K562 (cell line): ENCODE data around the gene UFSP1. TPM values are rescaled to one million over a fixed set of nuclear protein-coding genes. Genes with fewer than 3 reads are reported as not detected.

Experiments used
- CREB1 ChIP-seq, 2 experiments: sonication (generic) in 1 of 2; formaldehyde crosslinking in 1 of 2; IDR thresholded peaks; 2 replicates each; pipeline versions ENCODE4 v1.6.1 to v1.8.0; 2012 to 2022; ENCODE audit warnings: inconsistent platforms in 1 of 2, mild to moderate bottlenecking in 1 of 2, missing genetic modification reagents in 1 of 2, moderate library complexity in 1 of 2
- CSDE1 ChIP-seq, 2 experiments: fragments of 450-650 bp; IDR thresholded peaks; 2 replicates each; pipeline ENCODE4 v1.6.1; 2016; ENCODE audit warnings: mild to moderate bottlenecking in 1 of 2
- EZH2 ChIP-seq: IDR thresholded peaks from 2 replicates; pipeline ENCODE4 v1.6.1; 2012; ENCODE audit warnings: low read depth, mild to moderate bottlenecking, inconsistent platforms, low read length, borderline replicate concordance
- HNRNPK ChIP-seq: fragments of 200-400 bp; formaldehyde crosslinking; IDR thresholded peaks from one replicate; pipeline ENCODE4 v1.6.1; 2018; ENCODE audit warnings: mild to moderate bottlenecking, low read depth, low read length; ENCODE audit not compliant: poor library complexity, severe bottlenecking
- MBD2 ChIP-seq: sonication (generic); IDR thresholded peaks from 2 replicates; pipeline ENCODE4 v1.6.1; 2016; ENCODE audit warnings: low read depth, borderline replicate concordance
- PHF21A ChIP-seq: fragments of 450-650 bp; IDR thresholded peaks from 2 replicates; pipeline ENCODE4 v1.6.1; 2017; ENCODE audit warnings: low read depth, borderline replicate concordance
- TAL1 ChIP-seq: fragments of 450-650 bp; IDR thresholded peaks from 2 replicates; pipeline ENCODE4 v1.6.1; 2016; ENCODE audit warnings: mild to moderate bottlenecking
- ZBTB8A ChIP-seq: fragments of 450-650 bp; IDR thresholded peaks from 2 replicates; pipeline ENCODE4 v1.6.1; 2018; ENCODE audit warnings: mild to moderate bottlenecking, moderate library complexity; ENCODE audit not compliant: partially characterized antibody
- ZFP1 ChIP-seq: fragments of 450-650 bp; formaldehyde crosslinking; IDR thresholded peaks from 2 replicates; pipeline ENCODE4 v1.4.0; 2020; ENCODE audit warnings: mild to moderate bottlenecking, mixed read lengths
- ZNF124 ChIP-seq: sonication (generic); formaldehyde crosslinking; IDR thresholded peaks from 2 replicates; pipeline ENCODE4 v1.8.1; 2022; ENCODE audit warnings: missing genetic modification reagents
- ZNF431 ChIP-seq: sonication (generic); formaldehyde crosslinking; IDR thresholded peaks from 2 replicates; pipeline ENCODE4 v1.8.0; 2022; ENCODE audit warnings: mild to moderate bottlenecking, missing genetic modification reagents
- ZNF436 ChIP-seq: fragments of 250-450, 450-650 bp; sonication (Bioruptor Pico); formaldehyde crosslinking; IDR thresholded peaks from 2 replicates; pipeline ENCODE4 v1.7.0; 2020; ENCODE audit warnings: mild to moderate bottlenecking
- polyA plus RNA-seq, 8 experiments: library from polyadenylated mRNA; depleted of rRNA in 4 of 8; stranded (reverse) in 5 of 8; unstranded in 3 of 8; fragments of >200 nt; fragmentation: Nextera tagmentation in 2 of 8; fragmentation: Illumina TruSeq in 1 of 8; extraction: Ambion mirVana in 2 of 8; extraction: Trizol in 1 of 8; gene quantifications; 2 replicates each; pipeline versions ENCODE4 v1.2.1 to v1.2.3, GENCODE V29; 2011 to 2014; ENCODE audit warnings: inconsistent platforms in 1 of 8, missing spikeins in 1 of 8
- total RNA-seq, 7 experiments: library from RNA; depleted of rRNA in 6 of 7; stranded (reverse); fragments of >200 nt in 6 of 7; fragmentation: Illumina TruSeq in 2 of 7; extraction: Trizol in 2 of 7; gene quantifications; 2 replicates each; pipeline versions ENCODE4 v1.2.1 to v1.2.3, GENCODE V29; 2011 to 2021; ENCODE audit warnings: low replicate concordance in 1 of 7
- TF ChIP-seq, protein P1 (sequence below): sonication (generic); formaldehyde crosslinking; IDR thresholded peaks from 2 replicates; pipeline ENCODE4 v1.8.0; 2023; ENCODE audit warnings: mild to moderate bottlenecking, missing genetic modification reagents
- TF ChIP-seq, protein P2 (sequence below), 2 experiments: fragments of 450-650 bp; IDR thresholded peaks; 2 replicates each; pipeline ENCODE4 v1.6.1; 2016
- TF ChIP-seq, protein P3 (sequence below): fragments of 450-650 bp; formaldehyde crosslinking; IDR thresholded peaks from 2 replicates; pipeline ENCODE4 v1.4.0; 2022; ENCODE audit warnings: mild to moderate bottlenecking, moderate library complexity

The UFSP1 gene
- total and polyA plus RNA-seq, 9 of the 15 experiments (the other 6 are each of a cell fraction or from before 2014, with no cell fraction given): 0.50 to 18.8 (median 2.1) TPM

DNA sequence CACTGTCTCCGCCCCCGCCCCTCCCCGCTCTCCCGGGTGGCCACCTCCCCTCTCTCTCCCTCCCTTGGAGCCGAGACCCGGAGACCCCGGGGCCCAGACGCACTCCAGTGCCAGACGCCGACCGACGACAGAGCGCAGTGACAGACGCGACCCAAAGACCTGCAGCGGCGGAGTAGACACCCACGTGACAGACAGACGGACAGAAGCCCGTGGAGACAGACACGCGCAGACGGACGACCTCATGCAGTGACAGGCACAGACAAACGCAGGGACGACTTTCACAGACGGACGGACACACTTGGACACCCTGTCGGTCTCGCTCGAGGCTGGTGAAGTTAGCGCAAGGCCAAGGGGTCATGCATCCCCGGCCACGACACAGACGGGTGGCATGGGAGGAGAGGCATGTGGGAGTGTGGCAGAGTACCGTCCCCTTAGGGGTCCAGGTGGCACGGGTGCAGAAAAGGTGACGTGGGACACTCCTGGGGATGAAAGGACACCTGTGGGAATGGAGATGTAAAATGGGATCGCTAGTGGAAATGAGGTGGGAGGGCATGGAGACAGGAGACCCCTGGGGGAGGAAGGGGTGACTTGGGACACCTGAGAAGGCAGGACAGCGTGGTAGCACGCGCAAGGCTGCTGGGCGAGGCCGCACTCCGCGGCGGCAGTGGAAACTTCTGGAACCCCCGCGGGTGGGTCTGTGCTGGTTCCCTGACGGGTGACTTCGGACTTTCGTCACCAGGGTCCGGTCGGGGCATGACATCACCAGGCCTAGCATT, 6.6 kb upstream of the UFSP1 start (continued):
- TF ChIP-seq, protein P1, sequence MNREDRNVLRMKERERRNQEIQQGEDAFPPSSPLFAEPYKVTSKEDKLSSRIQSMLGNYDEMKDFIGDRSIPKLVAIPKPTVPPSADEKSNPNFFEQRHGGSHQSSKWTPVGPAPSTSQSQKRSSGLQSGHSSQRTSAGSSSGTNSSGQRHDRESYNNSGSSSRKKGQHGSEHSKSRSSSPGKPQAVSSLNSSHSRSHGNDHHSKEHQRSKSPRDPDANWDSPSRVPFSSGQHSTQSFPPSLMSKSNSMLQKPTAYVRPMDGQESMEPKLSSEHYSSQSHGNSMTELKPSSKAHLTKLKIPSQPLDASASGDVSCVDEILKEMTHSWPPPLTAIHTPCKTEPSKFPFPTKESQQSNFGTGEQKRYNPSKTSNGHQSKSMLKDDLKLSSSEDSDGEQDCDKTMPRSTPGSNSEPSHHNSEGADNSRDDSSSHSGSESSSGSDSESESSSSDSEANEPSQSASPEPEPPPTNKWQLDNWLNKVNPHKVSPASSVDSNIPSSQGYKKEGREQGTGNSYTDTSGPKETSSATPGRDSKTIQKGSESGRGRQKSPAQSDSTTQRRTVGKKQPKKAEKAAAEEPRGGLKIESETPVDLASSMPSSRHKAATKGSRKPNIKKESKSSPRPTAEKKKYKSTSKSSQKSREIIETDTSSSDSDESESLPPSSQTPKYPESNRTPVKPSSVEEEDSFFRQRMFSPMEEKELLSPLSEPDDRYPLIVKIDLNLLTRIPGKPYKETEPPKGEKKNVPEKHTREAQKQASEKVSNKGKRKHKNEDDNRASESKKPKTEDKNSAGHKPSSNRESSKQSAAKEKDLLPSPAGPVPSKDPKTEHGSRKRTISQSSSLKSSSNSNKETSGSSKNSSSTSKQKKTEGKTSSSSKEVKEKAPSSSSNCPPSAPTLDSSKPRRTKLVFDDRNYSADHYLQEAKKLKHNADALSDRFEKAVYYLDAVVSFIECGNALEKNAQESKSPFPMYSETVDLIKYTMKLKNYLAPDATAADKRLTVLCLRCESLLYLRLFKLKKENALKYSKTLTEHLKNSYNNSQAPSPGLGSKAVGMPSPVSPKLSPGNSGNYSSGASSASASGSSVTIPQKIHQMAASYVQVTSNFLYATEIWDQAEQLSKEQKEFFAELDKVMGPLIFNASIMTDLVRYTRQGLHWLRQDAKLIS (CRISPR knock-in tag): no peak; the same call in 1 of the 2 replicates
- TF ChIP-seq, protein P2, sequence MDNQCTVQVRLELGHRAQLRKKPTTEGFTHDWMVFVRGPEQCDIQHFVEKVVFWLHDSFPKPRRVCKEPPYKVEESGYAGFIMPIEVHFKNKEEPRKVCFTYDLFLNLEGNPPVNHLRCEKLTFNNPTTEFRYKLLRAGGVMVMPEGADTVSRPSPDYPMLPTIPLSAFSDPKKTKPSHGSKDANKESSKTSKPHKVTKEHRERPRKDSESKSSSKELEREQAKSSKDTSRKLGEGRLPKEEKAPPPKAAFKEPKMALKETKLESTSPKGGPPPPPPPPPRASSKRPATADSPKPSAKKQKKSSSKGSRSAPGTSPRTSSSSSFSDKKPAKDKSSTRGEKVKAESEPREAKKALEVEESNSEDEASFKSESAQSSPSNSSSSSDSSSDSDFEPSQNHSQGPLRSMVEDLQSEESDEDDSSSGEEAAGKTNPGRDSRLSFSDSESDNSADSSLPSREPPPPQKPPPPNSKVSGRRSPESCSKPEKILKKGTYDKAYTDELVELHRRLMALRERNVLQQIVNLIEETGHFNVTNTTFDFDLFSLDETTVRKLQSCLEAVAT (IDR thresholded peaks at IDR 0.05): peak; percentile 13 to 29; a peak in 2 of 4 replicates
- TF ChIP-seq EZH2 (no peak), ZFP1 (no peak), ZNF124 (CRISPR knock-in tag) (no peak), ZBTB8A (no peak), CSDE1 (IDR thresholded peaks at IDR 0.05) (peak in 1 of 2 experiments; percentile 59; a peak in 1 of 4 replicates), PHF21A (no peak), ZNF431 (CRISPR knock-in tag) (0 out of 2 replicates have a peak, but pooled peaks have one; percentile 70), HNRNPK (no peak), ZNF436 (CRISPR knock-in tag) (no peak), MBD2 (no peak), TAL1 (no peak), CREB1 (IDR thresholded peaks at IDR 0.05) (peak; percentile 53; the same call in 1 of the 2 replicates), CREB1 (CRISPR knock-in tag; IDR thresholded peaks at IDR 0.05) (peak; percentile 45; the same call in 1 of the 2 replicates)
- TF ChIP-seq, protein P3, sequence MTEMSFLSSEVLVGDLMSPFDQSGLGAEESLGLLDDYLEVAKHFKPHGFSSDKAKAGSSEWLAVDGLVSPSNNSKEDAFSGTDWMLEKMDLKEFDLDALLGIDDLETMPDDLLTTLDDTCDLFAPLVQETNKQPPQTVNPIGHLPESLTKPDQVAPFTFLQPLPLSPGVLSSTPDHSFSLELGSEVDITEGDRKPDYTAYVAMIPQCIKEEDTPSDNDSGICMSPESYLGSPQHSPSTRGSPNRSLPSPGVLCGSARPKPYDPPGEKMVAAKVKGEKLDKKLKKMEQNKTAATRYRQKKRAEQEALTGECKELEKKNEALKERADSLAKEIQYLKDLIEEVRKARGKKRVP: no peak
